Thyroid gland (tissue), 4 donors: ENCODE results near the gene CRABP2. TPM values are rescaled to one million over a fixed set of nuclear protein-coding genes. Genes with fewer than 3 reads are reported as not detected.
A peak's percentile ranks its signal among the peaks of the same experiment; 100 is the strongest.

ENCODE experiments used
- DNase-seq, 2 donors: peaks; one replicate each; pipeline ENCODE4 v3.0.0-alpha.2; 2019
- H3K27ac ChIP-seq, 3 donors: fragments of 200-600 bp; sonication (generic); 1 replicate in 2 of 3; 2 replicates in 1 of 3; pipeline ENCODE4 v1.5.1; 2016 to 2019; ENCODE audit warnings: mild to moderate bottlenecking in 1 of 3, moderate library complexity in 1 of 3
- H3K27me3 ChIP-seq: fragments of 200-600 bp; sonication (generic); one replicate; pipeline ENCODE4 v1.5.1; 2019
- H3K36me3 ChIP-seq, 2 donors: fragments of 200-600 bp; sonication (generic); one replicate each; pipeline ENCODE4 v1.5.1; 2016 to 2019
- H3K4me1 ChIP-seq, 2 donors: fragments of 200-600 bp; sonication (generic); one replicate each; pipeline ENCODE4 v1.5.1; 2017 to 2019
- H3K4me3 ChIP-seq, 3 donors: fragments of 200-600 bp; sonication (generic); replicated peaks in 1 of 3; 1 replicate in 2 of 3; 2 replicates in 1 of 3; pipeline ENCODE4 v1.5.1; 2016; ENCODE audit warnings: mild to moderate bottlenecking in 1 of 3
- H3K9me3 ChIP-seq: fragments of 200-600 bp; sonication (generic); one replicate; pipeline ENCODE4 v1.5.1; 2017
- POLR2A ChIP-seq, 2 donors: fragments of 450-650 bp; IDR thresholded peaks; one replicate each; pipeline ENCODE4 v1.6.1; 2017; ENCODE audit warnings: antibody characterized with exemption in 2 of 2, mild to moderate bottlenecking in 2 of 2, moderate library complexity in 1 of 2
- WGBS, 2 donors: methylation state at CpG; one replicate each; pipeline ENCODE4 v1.1.5; 2017; 5-methylcytosine and 5-hydroxymethylcytosine counted together
- intact Hi-C: fragments of 100-400 bp; cut with DNase I; formaldehyde crosslinking; loops from one replicate; pipeline ENCODE4 v1.15.1; 2023
- total RNA-seq, 4 donors: library from RNA; depleted of rRNA; stranded (reverse); fragments of >200 nt; gene quantifications; one replicate each; pipeline ENCODE4 v1.2.3, GENCODE V29; 2016
- TF ChIP-seq, protein P1 (sequence below), 6 experiments: fragments of 200-600 bp in 3 of 6; fragments of 450-650 bp in 3 of 6; sonication (generic) in 3 of 6; IDR thresholded peaks; one replicate each; pipeline ENCODE4 v1.5.1; 2016 to 2019; ENCODE audit warnings: antibody characterized with exemption in 6 of 6, mild to moderate bottlenecking in 2 of 6, inconsistent platforms in 1 of 6, moderate library complexity in 1 of 6

CRABP2 gene
- total RNA-seq, 4 donors from 2014 or later, result 3.0 to 15.3 (median 4.5) TPM; not detected in 1

DNA sequence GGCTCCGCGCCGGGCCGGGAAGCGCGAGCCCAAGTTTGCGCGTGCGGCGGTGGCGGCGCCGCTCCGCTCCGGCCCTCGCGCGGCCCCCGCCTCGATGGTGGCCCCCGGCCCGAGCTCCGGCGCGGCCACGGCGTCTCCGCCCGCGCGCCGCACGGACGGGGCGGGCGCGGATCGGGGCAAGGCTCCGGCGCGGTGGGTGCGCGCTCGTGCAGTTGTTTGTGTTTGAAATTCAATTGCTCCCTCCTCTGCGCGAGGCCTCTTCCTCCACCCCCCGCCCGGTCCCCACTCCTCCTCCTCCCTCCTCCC lies 46.0 kb upstream of the CRABP2 start, which contains the start of gene HDGF:
Gene HDGF (minus strand): TSS at position 225 of the 306 bp plus-strand sequence. CDS start 246 bp downstream, outside the sequence.
- intact Hi-C loops, result no loop called here
- WGBS, 2 donors, result 0 to 1% methylated on average over 8 to 20 of the region's 48 CpGs
- peaks cover 40 to 43% of the 10 kb centered on the region in 2 donors for H3K4me1 ChIP-seq

DNA sequence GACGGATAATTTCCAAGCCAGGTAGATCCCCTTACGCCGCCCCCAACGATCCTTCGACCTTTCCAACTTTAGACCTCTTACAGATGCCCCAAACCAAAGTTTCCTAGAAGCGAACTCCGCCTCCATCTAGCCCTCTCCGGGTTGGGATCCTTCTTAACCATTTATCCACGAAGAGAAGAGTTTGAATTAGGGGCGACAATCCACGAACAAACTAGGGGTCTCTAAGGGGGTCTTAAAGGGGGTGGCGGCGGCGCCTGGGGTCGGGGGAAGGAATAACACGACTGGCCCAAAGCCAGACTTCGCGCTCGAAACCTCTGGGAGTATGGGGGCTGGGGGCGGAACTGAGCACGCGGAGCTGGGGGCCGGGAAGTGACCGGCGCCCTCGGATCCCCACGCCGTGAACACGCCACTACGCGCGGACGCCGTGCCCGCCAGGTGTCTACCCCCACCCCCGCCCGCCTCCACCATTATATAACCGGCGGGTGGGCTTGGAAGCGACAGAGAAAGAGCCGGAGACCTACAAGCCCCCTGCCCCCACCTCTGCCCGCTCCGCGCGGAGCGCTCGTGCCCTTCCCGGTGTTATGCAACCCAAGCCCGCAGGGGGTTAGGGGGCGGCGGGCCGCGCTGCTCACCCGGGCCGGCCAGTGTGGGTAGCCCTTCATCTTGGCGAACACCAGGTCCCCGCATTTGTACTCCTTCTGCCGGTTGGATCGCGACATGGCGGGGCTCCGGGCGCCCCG lies 45.5 kb upstream of the CRABP2 start:
- intact Hi-C loops, result no loop called here
- Histone ChIP-seq H3K4me3 (peak overlapping the region; percentile 27 to 99 (median 51)), H3K9me3 (no peaks in the 10 kb centered on the region), H3K27ac (peak overlapping the region; percentile 93 to 100 (median 99)), H3K27me3 (no peaks in the 10 kb centered on the region), H3K4me1 (peaks cover 45 to 48% of the 10 kb centered on the region in 2 donors), H3K36me3 (no peaks in the 10 kb centered on the region)
- peak; percentile 56 to 61 for DNase-seq
- 0% methylated on average over 24 to 27 of the region's 64 CpGs for WGBS, 2 donors
- TF ChIP-seq POLR2A (IDR thresholded peaks at IDR 0.05), result no peak
- TF ChIP-seq, protein P1, sequence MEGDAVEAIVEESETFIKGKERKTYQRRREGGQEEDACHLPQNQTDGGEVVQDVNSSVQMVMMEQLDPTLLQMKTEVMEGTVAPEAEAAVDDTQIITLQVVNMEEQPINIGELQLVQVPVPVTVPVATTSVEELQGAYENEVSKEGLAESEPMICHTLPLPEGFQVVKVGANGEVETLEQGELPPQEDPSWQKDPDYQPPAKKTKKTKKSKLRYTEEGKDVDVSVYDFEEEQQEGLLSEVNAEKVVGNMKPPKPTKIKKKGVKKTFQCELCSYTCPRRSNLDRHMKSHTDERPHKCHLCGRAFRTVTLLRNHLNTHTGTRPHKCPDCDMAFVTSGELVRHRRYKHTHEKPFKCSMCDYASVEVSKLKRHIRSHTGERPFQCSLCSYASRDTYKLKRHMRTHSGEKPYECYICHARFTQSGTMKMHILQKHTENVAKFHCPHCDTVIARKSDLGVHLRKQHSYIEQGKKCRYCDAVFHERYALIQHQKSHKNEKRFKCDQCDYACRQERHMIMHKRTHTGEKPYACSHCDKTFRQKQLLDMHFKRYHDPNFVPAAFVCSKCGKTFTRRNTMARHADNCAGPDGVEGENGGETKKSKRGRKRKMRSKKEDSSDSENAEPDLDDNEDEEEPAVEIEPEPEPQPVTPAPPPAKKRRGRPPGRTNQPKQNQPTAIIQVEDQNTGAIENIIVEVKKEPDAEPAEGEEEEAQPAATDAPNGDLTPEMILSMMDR (IDR thresholded peaks at IDR 0.05), result peak in 3 of 6 experiments; percentile 5 to 20 (median 14)

More for the DNA sequence above, 46.0 kb upstream of the CRABP2 start, which contains the start of gene HDGF:
- no peak for DNase-seq
- peak in 1 of 2 donors; percentile 74 for TF ChIP-seq POLR2A (IDR thresholded peaks at IDR 0.05)
- TF ChIP-seq, protein P1 (IDR thresholded peaks at IDR 0.05), result no peak
- no peaks in the 10 kb centered on the region for H3K27me3 ChIP-seq
- peak within 1 kb of the TSS; percentile 93 to 100 (median 99) for H3K27ac ChIP-seq
- no peaks in the 10 kb centered on the region for H3K36me3 ChIP-seq
- H3K4me3 ChIP-seq, result peak within 1 kb of the TSS; percentile 60 to 99 (median 98)
- H3K9me3 ChIP-seq, result no peaks in the 10 kb centered on the region

DNA sequence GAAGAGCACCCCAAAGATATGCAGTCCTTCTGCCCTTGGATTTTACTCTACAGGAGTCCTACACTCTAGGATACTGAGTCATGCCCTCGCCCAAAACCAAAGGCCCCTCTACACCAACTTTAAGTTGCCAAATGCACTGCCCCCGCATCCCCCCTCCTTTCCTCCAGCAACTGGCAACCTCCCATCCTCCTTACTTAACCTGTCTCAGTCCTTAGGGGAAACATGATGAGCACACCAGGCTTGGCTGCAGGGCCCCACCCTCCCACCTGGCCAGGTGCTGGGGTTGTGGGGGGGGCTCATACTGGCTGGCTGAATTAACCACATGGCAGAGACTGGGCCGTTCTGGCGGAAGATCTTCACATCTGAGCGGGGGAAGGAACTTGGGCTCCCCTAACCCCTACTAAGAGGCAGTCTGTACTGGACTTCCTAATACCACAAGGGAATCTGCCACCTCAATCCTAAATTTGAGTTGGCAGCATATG lies 44.8 kb upstream of the CRABP2 start:
- DNase-seq, result peak; percentile 58 to 65
- Histone ChIP-seq H3K36me3 (no peaks in the 10 kb centered on the region), H3K4me3 (peak overlapping the region; percentile 27 to 99 (median 51)), H3K27me3 (no peaks in the 10 kb centered on the region), H3K9me3 (no peaks in the 10 kb centered on the region), H3K4me1 (peaks cover 50 to 54% of the 10 kb centered on the region in 2 donors), H3K27ac (peak overlapping the region; percentile 93 to 100 (median 99))
- TF ChIP-seq, protein P1 (IDR thresholded peaks at IDR 0.05), result no peak
- peak in 1 of 2 donors; percentile 23 for TF ChIP-seq POLR2A (IDR thresholded peaks at IDR 0.05)
- whole genome bisulfite sequencing, 2 donors, result 0 to 6% methylated on average over 3 to 5 of the region's 5 CpGs
- intact Hi-C loops, result no loop called here

DNA sequence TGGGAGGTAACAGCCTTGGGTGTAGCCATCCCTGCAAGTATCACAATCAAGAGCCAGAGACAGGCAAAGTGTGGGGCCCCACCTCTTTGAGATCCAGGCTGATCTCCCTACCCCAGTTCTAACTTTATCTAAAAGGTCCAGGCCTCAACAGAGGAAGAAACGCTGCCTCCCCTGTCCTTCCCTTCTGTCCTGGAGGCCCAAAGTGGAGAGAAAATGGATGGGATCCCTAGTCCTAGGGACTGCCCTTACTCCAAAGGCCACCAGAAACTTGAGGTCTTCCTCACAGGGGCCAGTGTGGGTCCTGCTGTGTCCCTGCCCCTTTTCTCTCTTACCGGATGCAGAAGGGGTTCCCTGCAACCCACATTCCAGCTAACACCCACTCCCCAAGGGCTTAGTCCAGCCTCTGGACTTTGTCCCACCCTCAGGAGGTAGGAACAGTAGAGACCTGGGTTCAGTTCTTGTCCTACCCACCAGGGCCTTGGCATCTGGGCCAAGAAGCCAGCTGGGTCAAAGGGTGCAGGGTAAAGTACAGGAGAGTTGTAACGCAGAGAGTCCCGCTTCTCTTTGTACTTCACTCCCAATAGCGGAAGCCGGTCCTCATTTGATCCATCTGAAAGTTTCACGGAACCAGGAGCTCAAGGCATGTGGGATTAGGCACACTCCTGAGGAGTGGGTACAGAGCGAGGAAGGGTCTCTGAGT lies 44.2 kb upstream of the CRABP2 start:
- H3K4me1 ChIP-seq, result peaks cover 50 to 54% of the 10 kb centered on the region in 2 donors
- no peaks in the 10 kb centered on the region for H3K27me3 ChIP-seq
- peak overlapping the region; percentile 93 to 100 (median 99) for H3K27ac ChIP-seq
- TF ChIP-seq, protein P1 (IDR thresholded peaks at IDR 0.05), result no peak
- no peak for TF ChIP-seq POLR2A (IDR thresholded peaks at IDR 0.05)
- H3K4me3 ChIP-seq, result peak overlapping the region in 2 of 3 donors; percentile 19 to 99
- no peaks in the 10 kb centered on the region for H3K9me3 ChIP-seq
- no peaks in the 10 kb centered on the region for H3K36me3 ChIP-seq
- intact Hi-C loops, result no loop called here
- 33 to 38% methylated on average over 8 of the region's 8 CpGs for WGBS, 2 donors
- no peak for DNase-seq
